Hepatocyte (in vitro differentiated cells): ENCODE data around the gene LASP1. TPM values are rescaled to one million over a fixed set of nuclear protein-coding genes. Genes with fewer than 3 reads are reported as not detected.

Experiments
- DNase-seq: peaks from one replicate; pipeline ENCODE4 v3.0.0-alpha.2; 2016; ENCODE audit warnings: low spot score
- H2AFZ ChIP-seq: fragments of 200-600 bp; sonication (generic); 2 replicates; pipeline ENCODE4 v1.6.0; 2016; ENCODE audit warnings: antibody characterized with exemption, mild to moderate bottlenecking
- H3K27ac ChIP-seq: fragments of 200-600 bp; sonication (generic); 2 replicates; pipeline ENCODE4 v1.5.1; 2016; ENCODE audit warnings: mild to moderate bottlenecking
- H3K27me3 ChIP-seq: fragments of 200-600 bp; sonication (generic); 2 replicates; pipeline ENCODE4 v1.6.1; 2016
- H3K36me3 ChIP-seq: fragments of 200-600 bp; sonication (generic); replicated peaks from 2 replicates; pipeline ENCODE4 v1.5.1; 2016; ENCODE audit warnings: low read depth; ENCODE audit not compliant: insufficient read depth
- H3K4me1 ChIP-seq: fragments of 200-600 bp; sonication (generic); 2 replicates; pipeline ENCODE4 v1.5.1; 2016; ENCODE audit warnings: mild to moderate bottlenecking, moderate library complexity; ENCODE audit not compliant: insufficient read depth
- H3K4me2 ChIP-seq: fragments of 200-600 bp; sonication (generic); 2 replicates; pipeline ENCODE4 v1.6.0; 2016
- H3K4me3 ChIP-seq: fragments of 200-600 bp; sonication (generic); 2 replicates; pipeline ENCODE4 v1.5.1; 2016; ENCODE audit warnings: mild to moderate bottlenecking
- H3K79me2 ChIP-seq: fragments of 200-600 bp; sonication (generic); 2 replicates; pipeline ENCODE4 v1.6.0; 2017; ENCODE audit warnings: mild to moderate bottlenecking
- H3K9me2 ChIP-seq: fragments of 200-600 bp; sonication (generic); replicated peaks from 2 replicates; pipeline ENCODE4 v1.6.0; 2017; ENCODE audit warnings: mild to moderate bottlenecking; ENCODE audit not compliant: insufficient read depth
- H3K9me3 ChIP-seq: fragments of 200-600 bp; sonication (generic); 2 replicates; pipeline ENCODE4 v1.5.1; 2016; ENCODE audit warnings: low read depth, mild to moderate bottlenecking
- H4K20me1 ChIP-seq: fragments of 200-600 bp; sonication (generic); 2 replicates; pipeline ENCODE4 v1.6.0; 2016; ENCODE audit warnings: mild to moderate bottlenecking; ENCODE audit not compliant: insufficient read depth, poor library complexity, severe bottlenecking
- EZH2 ChIP-seq: fragments of 200-600 bp; sonication (generic); IDR thresholded peaks from 2 replicates; pipeline ENCODE4 v1.6.1; 2016; ENCODE audit warnings: antibody characterized with exemption, mild to moderate bottlenecking, borderline replicate concordance
- EZH2phosphoT487 ChIP-seq: fragments of 200-600 bp; sonication (generic); IDR thresholded peaks from one replicate; pipeline ENCODE4 v1.6.1; 2018; ENCODE audit warnings: antibody characterized with exemption, mild to moderate bottlenecking, low read depth, moderate library complexity; ENCODE audit not compliant: unreplicated experiment, severe bottlenecking
- WGBS: methylation state at CpG from one replicate; pipeline ENCODE4 v1.1.6; 2016; ENCODE audit warnings: low lambda C conversion rate; ENCODE audit errors: missing lambda C conversion rate; 5-methylcytosine and 5-hydroxymethylcytosine counted together
- polyA plus RNA-seq: library from polyadenylated mRNA; unstranded; fragments of >200 nt; fragmentation: Nextera tagmentation; extraction: Ambion mirVana; gene quantifications from 2 replicates; pipeline ENCODE4 v1.2.1, GENCODE V29; 2016
- total RNA-seq: library from RNA; depleted of rRNA; stranded (reverse); fragments of >200 nt; gene quantifications from 2 replicates; pipeline ENCODE4 v1.2.3, GENCODE V29; 2014
- TF ChIP-seq, protein P1 (sequence below): fragments of 200-600 bp; sonication (generic); IDR thresholded peaks from 2 replicates; pipeline ENCODE4 v1.5.1; 2016; ENCODE audit warnings: antibody characterized with exemption, mild to moderate bottlenecking; ENCODE audit not compliant: poor library complexity

Gene LASP1
- total and polyA plus RNA-seq, 2 experiments from 2014 or later = 141 to 238 TPM

DNA sequence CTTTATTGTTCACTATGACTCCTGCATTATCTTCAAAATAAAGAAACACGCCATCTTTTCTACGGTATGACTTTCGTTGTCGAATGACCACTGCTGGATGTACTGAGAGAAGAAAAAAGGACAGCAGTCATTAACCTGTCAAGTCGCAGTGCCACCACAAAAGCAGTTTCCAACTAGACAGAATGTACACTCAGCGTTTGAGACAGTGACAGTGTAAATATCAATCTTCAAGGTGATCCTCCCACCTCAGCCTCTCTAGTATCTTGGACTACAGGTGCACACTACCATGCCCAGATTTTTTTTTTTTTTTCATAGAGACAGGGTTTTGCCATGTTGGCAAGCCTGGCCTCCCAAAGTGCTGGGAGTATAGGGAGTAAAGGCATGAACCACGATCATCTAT is 19.5 kb upstream of the LASP1 start:
- no peaks in the 10 kb centered on the region for H3K9me3 ChIP-seq
- H3K79me2 ChIP-seq = peaks cover 39% of the 10 kb centered on the region
- peaks cover 15% of the 10 kb centered on the region for H3K4me1 ChIP-seq
- H3K4me2 ChIP-seq = peak overlapping the region; percentile 95
- H3K27ac ChIP-seq = no peak overlapping the region
- no peaks in the 10 kb centered on the region for H3K9me2 ChIP-seq
- no peaks in the 10 kb centered on the region for H3K36me3 ChIP-seq
- TF ChIP-seq, protein P1, sequence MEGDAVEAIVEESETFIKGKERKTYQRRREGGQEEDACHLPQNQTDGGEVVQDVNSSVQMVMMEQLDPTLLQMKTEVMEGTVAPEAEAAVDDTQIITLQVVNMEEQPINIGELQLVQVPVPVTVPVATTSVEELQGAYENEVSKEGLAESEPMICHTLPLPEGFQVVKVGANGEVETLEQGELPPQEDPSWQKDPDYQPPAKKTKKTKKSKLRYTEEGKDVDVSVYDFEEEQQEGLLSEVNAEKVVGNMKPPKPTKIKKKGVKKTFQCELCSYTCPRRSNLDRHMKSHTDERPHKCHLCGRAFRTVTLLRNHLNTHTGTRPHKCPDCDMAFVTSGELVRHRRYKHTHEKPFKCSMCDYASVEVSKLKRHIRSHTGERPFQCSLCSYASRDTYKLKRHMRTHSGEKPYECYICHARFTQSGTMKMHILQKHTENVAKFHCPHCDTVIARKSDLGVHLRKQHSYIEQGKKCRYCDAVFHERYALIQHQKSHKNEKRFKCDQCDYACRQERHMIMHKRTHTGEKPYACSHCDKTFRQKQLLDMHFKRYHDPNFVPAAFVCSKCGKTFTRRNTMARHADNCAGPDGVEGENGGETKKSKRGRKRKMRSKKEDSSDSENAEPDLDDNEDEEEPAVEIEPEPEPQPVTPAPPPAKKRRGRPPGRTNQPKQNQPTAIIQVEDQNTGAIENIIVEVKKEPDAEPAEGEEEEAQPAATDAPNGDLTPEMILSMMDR = no peak
- TF ChIP-seq EZH2 (no peak), EZH2phosphoT487 (no peak)
- H3K4me3 ChIP-seq = no peak overlapping the region
- H4K20me1 ChIP-seq = peaks cover 27% of the 10 kb centered on the region
- no peak for DNase-seq
- H3K27me3 ChIP-seq = no peaks in the 10 kb centered on the region
- WGBS = 90% methylated on average over 7 of the region's 7 CpGs
- H2AFZ ChIP-seq = no peak overlapping the region

DNA sequence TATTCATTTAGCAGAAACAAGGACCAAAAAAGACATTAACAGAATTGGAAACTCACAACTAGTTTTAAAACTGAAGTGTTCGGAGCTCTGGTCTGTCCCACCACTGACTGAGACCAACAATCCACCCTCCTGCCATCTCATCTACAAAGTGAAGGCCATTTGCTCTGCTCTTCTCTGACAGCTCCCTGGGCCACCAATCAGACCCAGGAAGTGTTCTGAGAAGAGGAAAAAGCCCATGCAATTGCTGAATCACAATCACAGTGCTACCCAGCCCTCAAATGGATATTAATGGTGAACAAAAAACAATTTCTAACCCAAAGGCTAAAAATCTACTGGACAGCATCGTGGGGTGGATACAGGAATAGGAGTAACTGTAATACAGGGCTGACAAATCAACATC is 18.4 kb upstream of the LASP1 start:
- H4K20me1 ChIP-seq = peaks cover 27% of the 10 kb centered on the region
- peaks cover 15% of the 10 kb centered on the region for H3K4me1 ChIP-seq
- no peaks in the 10 kb centered on the region for H3K36me3 ChIP-seq
- no peaks in the 10 kb centered on the region for H3K9me2 ChIP-seq
- no peak for DNase-seq
- WGBS = 55% methylated on average over 2 of the region's 2 CpGs
- H3K79me2 ChIP-seq = peaks cover 39% of the 10 kb centered on the region
- H3K4me2 ChIP-seq = peak overlapping the region; percentile 95
- TF ChIP-seq EZH2phosphoT487 (no peak), EZH2 (no peak)
- TF ChIP-seq, protein P1 = no peak
- no peaks in the 10 kb centered on the region for H3K27me3 ChIP-seq
- no peak overlapping the region for H2AFZ ChIP-seq
- H3K9me3 ChIP-seq = no peaks in the 10 kb centered on the region
- peak overlapping the region; percentile 67 for H3K4me3 ChIP-seq
- peak overlapping the region; percentile 96 for H3K27ac ChIP-seq

DNA sequence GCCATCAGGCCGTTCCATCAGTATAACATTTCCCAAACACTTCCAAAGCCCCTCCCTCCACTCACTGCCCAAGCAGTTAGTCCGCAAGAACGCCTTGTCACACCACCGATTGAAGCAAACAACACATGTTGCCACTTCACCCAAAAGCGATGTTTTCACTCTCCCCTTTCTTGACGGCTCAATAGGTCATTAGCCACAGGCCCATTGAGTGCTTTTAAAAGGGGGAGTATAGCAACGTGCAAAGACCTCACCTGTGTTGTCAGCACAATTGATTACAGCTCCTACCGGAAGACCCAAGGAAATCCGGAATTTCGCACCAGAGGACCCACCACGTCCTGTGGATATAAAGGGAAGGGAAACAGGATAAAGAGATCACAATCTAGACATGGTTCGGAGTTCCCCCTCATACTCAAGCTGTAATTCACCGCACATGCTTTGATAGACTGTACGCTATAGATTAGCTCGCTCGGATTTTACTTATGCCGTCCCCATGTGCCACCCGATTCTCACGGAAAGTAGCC is 17.0 kb upstream of the LASP1 start:
- Histone ChIP-seq H3K79me2 (peaks cover 39% of the 10 kb centered on the region), H3K27me3 (no peaks in the 10 kb centered on the region), H3K4me3 (peak overlapping the region; percentile 67), H3K27ac (peak overlapping the region; percentile 96), H3K4me1 (peaks cover 15% of the 10 kb centered on the region), H3K9me2 (no peaks in the 10 kb centered on the region), H2AFZ (peak overlapping the region; percentile 18), H3K9me3 (no peaks in the 10 kb centered on the region), H3K36me3 (no peaks in the 10 kb centered on the region), H4K20me1 (peaks cover 27% of the 10 kb centered on the region), H3K4me2 (peak overlapping the region; percentile 95)
- DNase-seq = no peak
- under 1% methylated on average over 19 of the region's 19 CpGs for WGBS
- TF ChIP-seq EZH2phosphoT487 (no peak), EZH2 (no peak)
- TF ChIP-seq, protein P1 = no peak
